OCI-LY1 (cell line): ENCODE measurements around the gene TNNI2.
A peak's percentile ranks its signal among the peaks of the same experiment; 100 is the strongest.

ENCODE experiments used
- CTCF ChIP-seq: fragments of 200-600 bp; sonication (generic), shearing (Covaris generic); IDR thresholded peaks from 2 replicates; pipeline ENCODE4 v1.5.1; 2017; ENCODE audit warnings: mild to moderate bottlenecking, antibody characterized with exemption, low read length, moderate library complexity, mixed read lengths
- EZH2 ChIP-seq: fragments of 200-600 bp; sonication (generic), shearing (Covaris generic); IDR thresholded peaks from 2 replicates; pipeline ENCODE4 v1.8.0; 2017; ENCODE audit warnings: borderline replicate concordance, mixed run types, mild to moderate bottlenecking, antibody characterized with exemption, low read length, moderate library complexity, mixed read lengths

DNA sequence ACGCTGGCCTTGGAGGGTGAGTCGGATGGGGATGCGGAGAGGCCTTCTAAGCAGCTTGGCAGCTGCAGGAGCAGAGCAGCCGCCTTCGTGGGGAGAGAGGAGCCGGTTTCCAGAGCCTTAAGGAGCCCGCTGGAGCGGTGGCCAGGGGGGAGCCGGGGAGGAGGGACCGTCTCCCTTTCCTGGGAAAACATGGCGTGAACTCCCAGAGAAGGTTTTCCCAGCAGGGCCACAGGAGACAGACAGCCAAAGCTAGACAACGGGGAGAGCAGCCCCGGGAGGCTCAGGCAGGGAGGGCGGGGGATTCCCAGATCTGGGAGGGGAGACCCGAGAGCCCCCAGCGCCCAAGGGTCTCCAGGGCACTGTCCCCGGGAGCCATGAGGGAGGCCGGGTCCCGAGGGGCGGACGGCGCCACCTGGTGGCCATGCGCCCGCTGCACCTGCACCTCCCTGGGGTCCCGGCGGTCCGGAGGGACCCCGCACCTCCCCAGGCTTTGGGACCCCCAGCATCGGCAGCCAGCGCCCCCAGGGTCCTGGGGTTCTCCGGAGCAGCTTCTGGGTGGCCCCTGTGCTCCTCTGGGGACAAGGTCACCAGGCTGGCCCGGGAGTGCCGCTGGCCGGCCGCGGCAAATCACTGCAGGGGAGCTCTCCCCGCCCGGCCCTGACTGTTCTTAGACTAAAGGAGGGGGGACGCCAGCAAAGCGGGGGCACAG lies 6.4 kb upstream of the TNNI2 start:
- TF ChIP-seq CTCF = peak; percentile 84
- TF ChIP-seq EZH2 = no peak
